ENCODE results near the gene FBXO7.

FBXO7 gene

DNA sequence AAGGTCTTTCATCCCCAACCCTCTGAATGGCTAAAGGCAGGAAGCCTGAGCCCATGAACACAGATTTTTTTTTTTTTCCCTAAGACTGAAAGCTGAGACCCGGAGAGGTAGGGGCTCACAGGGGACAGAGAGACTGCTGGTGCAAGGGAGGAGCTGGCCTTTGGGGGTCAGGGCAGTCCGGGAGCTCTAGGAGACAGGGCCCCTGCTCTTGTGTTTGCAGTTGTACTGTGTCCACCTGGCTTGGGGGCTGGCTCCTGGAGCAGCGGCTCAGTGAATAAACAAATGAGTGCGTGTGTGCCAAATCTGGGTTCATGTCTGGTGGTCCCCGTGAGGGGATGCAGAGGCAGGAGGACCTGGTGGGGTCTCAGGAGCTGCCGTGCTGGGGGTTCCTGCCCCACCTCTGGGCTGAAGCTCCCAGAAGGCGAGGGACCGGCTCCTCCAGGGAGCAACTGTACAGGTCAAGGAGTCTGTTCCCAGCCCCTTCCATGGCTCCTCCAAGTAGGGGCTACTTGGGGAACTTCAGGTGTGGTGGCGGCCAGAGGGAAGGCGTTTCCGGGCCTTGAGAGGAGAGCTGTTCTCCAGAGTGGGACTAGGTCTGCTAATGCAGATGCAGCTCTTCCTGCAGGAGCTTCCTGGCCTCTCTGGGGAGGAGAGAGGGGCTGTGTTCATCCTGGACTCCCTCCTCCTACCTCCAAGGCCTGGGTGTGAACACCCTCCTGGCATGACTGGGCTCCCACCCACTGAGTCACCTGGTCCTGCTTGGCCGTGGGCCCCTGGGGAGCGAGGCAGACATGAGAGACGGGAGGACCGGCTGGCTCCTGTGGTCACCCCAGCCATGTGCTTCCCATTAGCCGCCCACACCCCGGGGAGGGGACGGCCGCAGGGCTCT is 57.6 kb downstream of the FBXO7 start:
- no peak for DNase-seq (ENCODE audit: low read depth in 3 of 3)

DNA sequence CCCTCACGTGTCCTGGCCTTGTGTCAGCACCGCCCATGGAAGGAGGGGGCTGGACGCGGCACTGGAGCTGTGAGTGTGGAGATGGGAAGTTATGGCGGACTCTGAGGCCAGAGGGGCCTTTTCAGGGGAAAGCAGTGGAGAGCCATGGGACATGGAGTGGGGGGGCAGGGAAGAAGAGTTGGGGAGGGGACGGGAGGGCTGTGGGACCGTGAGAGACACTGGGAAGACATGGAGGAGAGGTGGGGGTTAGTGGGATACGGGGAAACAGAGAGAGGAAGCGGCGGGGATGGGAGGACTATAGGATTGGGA is 58.2 kb downstream of the FBXO7 start:
- DNase-seq (ENCODE audit: low read depth in 3 of 3) = no peak

DNA sequence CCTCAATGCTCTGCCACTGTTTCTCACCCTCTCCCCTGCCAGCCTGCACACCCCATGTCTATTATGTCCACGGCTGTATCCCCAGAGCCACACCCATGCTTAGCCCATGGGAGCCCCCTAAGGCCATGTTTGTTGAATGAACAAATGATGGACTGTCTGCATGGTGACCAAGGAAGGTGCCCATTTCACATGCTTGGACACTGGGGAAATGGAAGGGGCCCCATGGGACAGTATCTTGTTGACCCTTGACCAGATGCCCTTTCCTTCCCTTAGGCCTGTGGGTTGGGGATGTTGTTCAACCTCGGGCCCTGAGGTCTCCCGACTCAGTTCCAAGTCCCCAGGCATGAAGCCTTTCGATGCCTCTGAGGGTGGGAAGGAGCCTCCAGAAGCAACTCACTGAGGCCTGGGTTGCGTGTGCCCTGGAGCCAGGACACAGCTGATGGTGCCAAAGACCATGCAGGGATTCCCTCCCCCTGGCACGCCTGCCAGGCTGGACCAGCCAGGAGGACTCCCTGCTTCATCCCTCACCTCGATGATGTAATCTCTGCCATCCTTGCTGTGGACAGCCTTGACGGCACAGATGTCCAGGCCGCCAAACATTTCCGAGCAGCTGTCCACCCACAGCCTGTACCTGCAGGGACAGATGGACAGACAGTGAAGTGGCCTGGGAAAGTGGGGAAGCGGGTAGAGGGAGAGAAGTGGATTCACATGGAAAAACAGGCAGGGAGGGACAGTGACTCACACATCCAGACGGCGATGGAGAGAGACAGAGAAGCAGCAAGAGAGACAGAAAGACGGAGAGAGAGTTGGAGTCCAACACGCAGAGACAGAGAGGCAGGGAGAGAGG is 58.9 kb downstream of the FBXO7 start:
- no peak for DNase-seq (ENCODE audit: low read depth in 3 of 3)

DNA sequence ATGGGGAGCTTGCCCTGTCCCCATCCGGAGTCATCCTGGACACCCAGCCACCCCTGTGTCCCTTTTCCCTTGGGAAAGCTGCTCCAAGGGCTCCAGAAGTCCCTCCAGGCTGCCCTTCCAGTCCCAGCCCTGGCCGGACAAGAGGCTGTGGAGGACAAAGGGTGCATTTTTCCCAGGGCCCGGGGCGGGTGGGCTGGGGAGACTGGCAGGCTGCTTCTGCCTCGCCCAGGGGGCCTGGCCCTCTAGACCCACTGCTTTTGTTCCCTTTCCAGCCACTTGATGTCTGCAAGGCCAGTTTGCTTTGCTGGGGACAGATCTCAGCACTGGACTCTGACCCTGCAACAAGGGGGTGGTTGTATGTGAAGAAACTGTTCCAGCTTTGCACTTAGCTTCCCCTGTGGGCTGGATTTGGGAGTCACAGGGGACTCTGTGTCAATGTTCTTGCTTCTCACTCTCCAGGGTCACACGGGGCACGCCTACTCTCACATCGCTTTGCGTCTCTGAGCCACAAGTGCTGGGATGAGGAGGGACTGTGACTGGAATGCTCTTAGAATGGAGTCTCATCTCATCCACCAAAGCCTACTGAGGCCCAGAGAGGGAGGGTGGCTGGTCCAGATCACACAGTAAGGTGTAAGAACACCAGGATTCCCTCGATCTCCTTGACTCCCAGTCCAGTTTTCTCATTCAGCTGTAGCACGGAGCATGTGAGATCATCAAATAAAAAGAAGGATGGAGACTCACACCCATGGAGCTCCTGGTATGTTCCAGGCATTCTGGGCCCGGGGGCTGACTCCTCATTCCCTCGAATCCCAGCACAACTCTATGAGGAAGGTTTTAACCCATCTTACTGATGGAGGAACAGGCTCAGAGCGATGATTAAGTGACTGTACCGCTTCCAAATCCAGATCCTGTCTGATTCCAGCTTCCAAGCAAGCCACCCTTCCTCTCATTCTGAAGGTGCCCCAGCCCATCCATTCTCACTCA is 59.9 kb downstream of the FBXO7 start:
- DNase-seq (ENCODE audit: low read depth in 3 of 3) = no peak

DNA sequence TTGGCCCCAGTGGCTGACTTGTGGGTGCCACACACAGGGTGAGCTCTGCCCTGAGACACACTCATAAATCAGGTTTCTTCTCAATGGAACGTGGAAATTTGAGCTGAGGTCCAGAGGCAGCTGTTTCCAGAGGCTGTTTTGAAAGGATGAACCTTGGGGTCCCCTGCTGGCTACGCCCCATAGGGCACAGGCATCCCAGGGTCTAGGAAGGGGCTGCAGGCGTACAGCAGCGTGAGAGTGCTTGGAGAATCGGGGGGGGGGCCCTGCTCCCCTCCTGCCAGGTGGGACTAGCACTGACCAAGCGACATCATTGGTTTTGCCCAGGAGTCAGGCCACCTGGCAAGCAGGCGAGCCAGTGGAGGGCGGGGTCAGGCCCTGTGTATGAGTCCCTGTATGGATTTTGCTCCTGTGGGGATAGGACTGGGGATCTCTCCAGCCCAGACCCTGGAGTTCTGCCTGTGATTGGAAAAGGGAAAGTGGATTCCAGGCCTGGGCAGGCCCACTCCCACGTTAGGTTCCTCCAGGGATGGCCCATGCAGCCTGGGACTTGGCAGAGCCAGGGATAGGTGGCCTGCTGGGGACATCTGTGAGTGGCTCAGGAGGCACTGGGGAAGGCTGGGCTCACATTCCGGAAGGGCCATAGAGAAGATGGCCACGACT is 61.0 kb downstream of the FBXO7 start:
- no peak for DNase-seq (ENCODE audit: low read depth in 3 of 3)

DNA sequence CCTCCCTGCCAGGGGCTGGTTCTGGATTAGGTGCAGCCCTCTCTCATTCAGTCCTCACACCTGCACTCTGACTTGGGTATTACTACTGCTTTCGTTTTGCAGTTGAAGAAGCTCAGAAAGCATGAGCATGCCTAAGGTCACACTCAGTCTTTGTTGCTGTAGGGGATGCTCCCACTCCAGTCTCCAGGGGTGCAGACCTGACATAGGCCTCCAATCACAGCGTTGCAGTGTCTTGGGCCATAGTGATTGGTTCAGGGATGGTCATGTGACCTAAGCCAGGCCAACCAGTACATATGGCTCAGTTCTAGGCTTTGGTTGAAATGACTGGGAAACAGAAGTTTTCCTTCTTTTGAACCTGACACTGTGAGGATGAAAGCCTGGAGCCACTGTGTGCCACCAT is 61.7 kb downstream of the FBXO7 start:
- DNase-seq (ENCODE audit: low read depth in 3 of 3) = no peak

DNA sequence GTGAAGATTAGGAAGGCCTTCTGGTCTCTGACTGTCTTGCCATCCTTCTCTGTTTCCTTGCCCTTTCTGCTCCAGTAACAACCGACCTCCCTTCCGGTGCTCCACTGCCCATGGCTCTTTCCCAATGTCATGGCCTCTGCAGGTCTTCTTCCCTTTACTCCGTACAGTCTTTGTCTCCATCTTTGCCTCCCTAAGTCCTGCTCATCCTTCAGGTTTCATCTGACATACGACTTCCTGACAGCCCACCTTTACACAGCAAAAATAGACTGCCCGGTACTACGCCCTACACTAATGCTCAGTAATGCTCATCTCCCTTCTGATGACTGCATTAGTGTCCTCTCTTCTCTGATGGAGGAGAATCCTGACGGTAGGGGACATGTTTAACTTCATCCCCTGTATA is 63.9 kb downstream of the FBXO7 start:
- DNase-seq (ENCODE audit: low read depth in 3 of 3) = no peak

DNA sequence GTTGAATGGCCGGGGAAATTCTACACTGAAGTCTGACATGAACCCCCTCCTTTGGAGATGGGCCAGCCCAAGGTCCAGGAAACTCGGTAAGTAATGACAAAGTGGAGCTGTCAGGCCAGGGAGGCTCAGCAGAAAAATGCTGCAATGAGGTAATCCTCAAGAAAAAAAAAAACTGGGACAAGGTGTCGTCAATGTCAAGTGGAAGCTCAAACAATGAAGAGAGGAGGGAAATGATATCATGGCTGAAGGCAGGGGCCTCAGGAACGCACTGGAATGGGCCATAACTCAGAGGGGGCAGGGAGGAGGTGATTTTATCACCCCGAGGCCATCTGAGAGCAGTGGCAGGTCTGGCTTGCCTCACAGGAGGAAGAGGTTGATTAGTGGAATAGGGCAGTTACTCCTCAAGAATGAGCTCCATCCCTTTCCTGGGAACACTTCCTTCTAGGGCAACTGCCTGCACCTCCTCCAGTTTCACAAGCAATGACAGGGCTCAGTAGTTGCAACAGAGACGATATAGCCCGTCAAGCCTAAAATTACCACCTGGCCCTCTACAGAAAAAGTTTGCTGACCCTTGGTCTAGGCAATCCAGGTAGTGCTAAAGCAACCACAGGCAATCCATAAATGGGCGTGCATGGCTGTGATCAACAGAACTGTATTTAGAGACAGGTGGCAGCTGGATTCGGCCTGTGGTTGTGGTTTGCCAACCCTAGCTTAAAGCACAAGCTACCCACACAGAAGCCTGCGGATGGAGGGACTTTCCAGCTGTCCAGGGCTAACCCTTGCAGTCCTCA is 65.2 kb downstream of the FBXO7 start:
- no peak for DNase-seq (ENCODE audit: low read depth in 3 of 3)

DNA sequence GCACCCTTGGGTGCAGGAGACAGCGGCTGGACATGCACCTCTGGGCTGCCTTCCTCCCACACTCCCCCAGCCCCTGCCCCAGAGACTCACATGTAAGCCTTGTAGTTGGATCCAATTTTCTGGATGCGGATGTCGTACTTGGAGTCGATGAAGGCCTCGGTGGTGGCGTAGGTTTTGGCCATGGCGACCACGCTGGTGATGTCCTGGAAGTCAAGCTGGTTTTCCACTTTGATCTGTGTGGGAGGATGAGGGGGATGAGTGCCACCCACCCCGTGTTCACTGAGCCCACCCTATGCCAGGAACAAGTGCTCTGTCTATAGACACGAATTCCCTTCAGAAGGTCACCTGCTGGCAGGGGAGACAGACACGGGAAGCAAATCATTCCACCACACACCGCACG is 66.9 kb downstream of the FBXO7 start:
- no peak for DNase-seq (ENCODE audit: low read depth in 3 of 3)

DNA sequence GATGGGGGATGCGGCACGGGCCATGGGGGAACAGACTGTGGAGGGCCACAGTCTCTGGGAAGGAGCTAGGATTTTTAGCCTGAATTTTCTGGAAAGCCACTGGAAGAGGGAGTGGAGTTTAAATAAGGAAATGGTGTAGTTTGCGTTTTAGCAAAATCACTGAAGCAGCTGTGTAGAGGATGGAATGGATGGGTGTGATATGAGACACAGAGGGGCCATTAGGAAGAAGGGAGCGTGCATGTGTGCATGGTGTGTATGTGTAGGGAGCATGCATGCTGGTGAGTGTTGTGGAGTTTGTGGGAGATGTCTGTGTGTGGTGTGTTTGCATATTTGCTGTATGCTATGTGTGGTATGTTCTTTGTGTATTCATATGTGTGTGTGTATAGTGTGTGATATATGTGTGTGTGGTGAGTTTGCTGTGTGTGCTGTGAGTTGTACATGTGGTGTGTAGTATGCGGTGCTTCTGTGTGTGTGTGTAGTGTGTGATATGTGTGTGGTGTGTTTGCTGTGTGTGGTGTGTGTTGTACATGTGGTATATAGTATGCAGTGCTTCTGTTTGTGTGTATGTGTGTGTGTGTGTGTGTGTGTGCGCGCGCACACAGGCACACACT is 67.6 kb downstream of the FBXO7 start:
- DNase-seq (ENCODE audit: low read depth in 3 of 3) = no peak

DNA sequence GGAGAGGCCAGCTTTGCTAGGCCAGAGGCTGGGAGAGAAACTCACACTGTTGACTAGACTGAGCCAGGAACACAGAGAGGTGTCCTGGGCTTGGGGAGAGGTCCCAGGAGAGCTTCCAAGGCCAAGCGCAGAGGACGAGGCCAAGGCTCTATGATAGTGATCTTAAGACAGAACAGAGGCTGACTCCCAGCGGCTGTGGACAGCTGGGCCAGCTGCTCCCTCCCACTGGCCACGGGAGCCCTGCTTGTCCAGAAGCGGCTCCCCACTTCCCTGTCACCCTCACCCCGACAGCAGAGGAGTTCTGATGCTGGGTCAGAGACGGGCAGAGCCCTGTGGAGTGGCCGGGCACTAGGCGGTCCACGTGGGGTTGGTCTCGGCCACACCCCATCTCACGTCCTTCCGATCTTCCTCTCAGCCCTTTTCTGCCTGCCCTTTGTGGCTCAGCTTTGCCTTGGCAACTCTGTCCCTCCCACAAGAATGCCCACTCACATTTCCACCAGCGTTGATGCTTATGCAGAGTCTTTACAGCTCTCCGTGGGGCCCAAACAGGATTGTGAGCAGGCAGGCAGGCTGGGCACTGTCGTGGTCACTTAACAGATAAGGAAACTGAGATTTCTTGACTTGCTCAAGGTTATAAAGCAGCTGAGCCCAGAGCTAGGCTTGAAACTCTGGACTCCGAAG is 68.2 kb downstream of the FBXO7 start:
- DNase-seq (ENCODE audit: low read depth in 3 of 3) = no peak

DNA sequence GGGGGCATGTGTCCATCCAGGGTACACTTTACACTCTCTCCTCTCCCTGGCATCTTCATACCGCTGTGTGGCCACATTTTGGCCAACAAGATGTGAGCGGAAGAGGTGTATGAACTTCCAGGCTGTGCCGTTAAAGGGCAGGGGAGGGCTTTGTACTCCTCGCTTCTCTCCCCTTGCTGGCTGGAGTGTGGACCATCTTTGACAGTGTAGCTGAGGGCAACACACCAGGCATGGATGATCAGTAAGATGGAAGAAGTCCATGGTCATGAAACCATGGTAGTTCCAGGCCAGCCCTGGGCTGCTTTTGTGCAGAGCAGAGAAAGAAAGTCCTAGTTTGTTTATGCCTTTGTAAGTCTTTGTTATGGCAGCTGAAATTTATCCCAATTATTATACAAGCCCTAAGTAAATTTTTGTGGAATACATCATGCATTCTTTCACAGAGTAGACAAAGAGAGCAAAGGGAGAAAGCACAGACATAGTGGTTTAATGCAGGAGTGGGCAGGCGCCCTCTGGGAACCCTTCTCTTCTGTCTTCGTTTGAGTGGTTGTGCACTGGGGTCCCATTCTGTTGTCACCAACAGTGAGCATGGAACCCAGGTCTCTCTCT is 70.4 kb downstream of the FBXO7 start:
- DNase-seq (ENCODE audit: low read depth in 3 of 3) = no peak

DNA sequence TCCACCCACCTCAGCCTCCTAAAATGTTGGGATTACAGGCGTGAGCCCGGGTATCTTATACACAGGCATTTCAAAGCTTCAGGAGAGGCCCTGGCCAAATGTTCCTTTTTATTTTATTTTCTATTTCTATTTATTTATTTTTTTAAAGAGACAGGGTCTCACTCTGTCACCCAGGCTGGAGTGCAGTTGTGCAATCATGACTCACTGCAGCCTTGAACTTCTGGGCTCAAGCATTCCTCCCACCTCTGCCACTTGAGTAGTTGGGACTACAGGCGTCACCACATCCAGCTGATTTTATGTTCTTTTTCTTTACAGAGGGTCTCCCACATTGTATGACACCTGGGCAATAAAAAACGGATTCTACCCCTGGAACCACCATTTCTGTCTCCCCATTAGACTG is 71.2 kb downstream of the FBXO7 start:
- no peak for DNase-seq (ENCODE audit: low read depth in 3 of 3)

DNA sequence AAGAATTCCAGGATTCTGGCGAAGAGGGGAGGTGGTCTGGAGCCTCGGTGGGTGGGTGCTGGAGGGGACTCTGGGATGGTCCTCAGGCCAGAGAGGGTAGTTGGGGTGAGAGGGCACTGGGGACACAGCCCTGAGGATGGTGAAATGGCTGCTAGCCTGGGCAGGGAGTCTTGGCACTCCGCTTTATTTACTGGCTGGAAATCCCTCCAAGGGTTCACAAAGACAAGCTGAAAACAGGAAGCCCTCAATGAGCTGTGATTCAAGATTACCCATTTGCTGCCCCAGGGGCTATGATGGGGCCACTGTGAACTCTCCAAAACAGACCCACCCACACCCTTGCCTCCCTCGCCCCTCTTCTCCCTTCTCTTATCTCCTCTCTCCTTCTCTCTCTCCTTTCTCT is 71.9 kb downstream of the FBXO7 start:
- DNase-seq (ENCODE audit: low read depth in 3 of 3) = no peak

DNA sequence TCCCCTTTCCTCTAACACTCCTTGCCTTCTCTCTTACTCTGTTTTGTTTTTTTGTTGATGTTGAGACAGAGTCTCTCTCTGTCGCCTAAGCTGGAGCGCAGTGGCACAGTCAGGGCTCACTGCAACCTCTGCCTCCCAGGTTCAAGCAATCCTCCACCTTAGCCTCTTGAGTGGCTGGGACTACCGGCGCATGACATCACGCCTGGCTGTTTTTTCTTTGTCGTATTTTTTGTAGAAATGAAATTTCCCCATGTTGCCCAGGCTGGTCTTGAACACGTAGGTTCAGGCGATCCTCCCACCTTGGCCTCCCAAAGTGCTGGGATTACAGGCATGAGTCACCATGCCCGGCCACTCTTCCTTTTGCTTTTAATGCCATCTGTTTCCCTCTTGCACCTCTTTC is 72.3 kb downstream of the FBXO7 start:
- DNase-seq (ENCODE audit: low read depth in 3 of 3) = no peak

DNA sequence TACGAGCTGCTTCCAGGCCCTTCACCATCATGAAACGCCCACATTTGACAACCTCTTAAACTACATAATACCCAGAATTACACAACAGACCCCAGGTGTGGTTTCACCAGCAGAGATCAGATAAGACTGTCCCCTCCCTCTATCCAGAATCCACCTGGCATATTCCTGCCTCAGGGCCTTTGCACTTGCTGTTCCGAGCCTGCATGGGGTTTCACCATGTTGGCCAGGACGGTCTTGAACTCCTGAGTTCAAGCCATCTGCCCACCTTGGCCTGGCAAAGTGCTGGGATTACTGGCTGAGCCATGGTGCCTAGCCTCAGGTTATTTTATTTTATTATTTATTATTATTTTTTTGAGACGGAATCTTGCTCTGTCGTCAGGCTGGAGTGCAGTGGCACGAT is 73.4 kb downstream of the FBXO7 start:
- DNase-seq (ENCODE audit: low read depth in 3 of 3) = no peak

Data from stimulated activated CD4-positive, alpha-beta T cell treated with anti-CD3 and anti-CD28 coated beads, TNF-alpha, amount 100 ng/mL, for 4 hours (primary cell).